Measurements from ENCODE around the gene GPRC5A.
A peak's percentile ranks its signal among the peaks of the same experiment; 100 is the strongest.
"Not testable (repeated sequence)": the region's sequence is repeated elsewhere in the genome, so short reads cannot be mapped to it uniquely, and the experiment has no call there.

GPRC5A gene, protein sequence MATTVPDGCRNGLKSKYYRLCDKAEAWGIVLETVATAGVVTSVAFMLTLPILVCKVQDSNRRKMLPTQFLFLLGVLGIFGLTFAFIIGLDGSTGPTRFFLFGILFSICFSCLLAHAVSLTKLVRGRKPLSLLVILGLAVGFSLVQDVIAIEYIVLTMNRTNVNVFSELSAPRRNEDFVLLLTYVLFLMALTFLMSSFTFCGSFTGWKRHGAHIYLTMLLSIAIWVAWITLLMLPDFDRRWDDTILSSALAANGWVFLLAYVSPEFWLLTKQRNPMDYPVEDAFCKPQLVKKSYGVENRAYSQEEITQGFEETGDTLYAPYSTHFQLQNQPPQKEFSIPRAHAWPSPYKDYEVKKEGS

DNA sequence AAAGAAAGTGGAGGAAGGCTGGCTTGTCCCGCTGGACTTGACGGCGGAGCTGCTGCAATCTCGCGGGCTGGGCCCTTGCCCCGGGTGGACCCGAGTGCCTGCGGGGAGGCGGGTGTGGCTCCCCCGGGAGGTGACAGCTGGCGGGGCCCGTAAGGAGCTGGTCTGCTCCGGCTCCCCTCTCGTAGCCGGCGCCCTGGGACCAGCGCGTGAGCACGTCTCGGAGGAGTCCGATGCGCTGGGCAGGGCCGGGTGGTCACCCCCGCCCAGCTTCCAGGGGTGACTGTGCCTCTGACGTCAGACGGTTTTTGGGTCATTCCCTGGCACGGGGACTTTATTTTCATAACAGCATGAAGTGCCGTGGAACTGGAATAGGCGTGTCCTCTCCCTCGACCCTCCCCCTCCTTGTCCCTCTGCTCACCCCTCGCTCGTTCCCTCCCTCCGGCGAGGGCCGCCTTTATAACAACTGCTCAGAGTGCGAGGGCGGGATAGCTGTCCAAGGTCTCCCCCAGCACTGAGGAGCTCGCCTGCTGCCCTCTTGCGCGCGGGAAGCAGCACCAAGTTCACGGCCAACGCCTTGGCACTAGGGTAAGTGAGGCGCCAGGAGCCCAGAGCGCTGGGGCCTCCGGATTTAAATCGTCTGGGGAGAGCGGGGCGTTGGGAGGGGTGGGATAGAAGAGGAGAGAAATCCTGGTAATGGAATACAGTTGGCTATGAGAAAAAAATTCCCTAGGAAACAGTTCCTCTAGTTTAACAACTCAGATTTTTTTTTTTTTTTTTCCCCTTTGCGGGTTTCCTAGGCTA, at the start of gene GPRC5A:
TSS of gene GPRC5A (plus strand) at position 483 of the 801 bp plus-strand sequence. CDS start 16,688 bp downstream, outside the sequence.
- TF ChIP-seq, protein P1, sequence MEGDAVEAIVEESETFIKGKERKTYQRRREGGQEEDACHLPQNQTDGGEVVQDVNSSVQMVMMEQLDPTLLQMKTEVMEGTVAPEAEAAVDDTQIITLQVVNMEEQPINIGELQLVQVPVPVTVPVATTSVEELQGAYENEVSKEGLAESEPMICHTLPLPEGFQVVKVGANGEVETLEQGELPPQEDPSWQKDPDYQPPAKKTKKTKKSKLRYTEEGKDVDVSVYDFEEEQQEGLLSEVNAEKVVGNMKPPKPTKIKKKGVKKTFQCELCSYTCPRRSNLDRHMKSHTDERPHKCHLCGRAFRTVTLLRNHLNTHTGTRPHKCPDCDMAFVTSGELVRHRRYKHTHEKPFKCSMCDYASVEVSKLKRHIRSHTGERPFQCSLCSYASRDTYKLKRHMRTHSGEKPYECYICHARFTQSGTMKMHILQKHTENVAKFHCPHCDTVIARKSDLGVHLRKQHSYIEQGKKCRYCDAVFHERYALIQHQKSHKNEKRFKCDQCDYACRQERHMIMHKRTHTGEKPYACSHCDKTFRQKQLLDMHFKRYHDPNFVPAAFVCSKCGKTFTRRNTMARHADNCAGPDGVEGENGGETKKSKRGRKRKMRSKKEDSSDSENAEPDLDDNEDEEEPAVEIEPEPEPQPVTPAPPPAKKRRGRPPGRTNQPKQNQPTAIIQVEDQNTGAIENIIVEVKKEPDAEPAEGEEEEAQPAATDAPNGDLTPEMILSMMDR (conservative IDR thresholded peaks at IDR 0.05): no peak
- H3K27ac ChIP-seq: peak within 1 kb of the TSS; percentile 58

DNA sequence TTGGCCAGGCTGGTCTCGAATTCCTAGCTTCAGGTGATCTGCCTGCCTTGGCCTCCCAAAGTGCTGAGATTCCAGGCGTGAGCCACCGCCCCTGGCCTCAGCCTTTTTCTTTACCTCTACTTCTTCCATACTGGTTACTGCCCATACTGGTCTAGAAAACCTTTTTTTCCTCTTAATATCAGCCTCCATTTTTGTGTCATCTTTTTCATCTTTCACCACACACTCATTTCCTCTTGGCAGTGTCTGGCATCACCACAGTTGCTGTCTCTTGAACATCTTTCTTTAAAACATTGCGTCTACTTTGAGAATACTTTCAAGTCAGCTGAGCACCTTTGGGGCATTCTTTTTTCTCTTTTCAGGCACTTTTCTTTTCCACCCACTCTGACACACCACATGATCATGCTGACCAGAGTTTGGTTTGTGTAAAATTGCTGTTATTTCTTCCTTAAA, 45.5 kb upstream of the GPRC5A start:
- no peak overlapping the region for H3K27ac ChIP-seq
- TF ChIP-seq, protein P1 (conservative IDR thresholded peaks at IDR 0.05): no peak

DNA sequence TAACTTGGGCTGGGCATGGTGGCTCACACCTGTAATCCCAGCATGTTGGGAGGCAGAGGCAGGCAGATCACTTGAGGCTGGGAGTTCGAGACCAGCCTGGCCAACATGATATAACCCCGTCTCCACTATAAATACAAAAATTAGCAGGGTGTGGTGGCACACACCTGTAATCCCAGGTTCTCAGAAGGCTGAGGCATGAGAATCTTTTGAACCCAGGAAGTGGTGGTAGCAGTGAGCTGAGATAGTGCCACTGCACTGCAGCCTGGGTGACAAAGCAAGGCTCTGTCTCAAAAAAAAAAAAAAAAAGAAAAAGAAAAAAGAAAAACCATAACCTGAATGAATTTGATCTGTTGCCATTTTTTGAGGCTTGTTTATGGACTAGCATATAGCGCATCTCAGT, 44.6 kb upstream of the GPRC5A start:
- H3K27ac ChIP-seq: not testable (repeated sequence)

DNA sequence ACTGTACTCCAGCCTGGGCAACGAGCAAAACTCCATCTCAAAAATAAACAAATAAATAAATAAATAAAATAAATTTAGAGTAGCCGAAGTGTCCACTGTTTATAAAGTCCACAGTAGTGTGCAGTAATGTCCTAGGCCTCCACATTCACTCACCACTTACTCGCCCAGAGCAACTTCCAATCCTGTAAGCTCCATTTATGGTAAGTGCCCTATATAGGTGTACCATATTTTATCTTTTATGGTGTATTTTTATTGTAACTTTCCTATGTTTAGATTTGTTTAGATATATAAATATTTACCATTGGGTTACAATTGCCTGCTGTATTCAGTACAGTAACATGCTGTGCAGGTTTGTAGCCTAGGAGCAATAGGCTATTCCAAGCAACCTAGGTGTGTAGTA, 37.9 kb upstream of the GPRC5A start:
- TF ChIP-seq, protein P1 (conservative IDR thresholded peaks at IDR 0.05): no peak
- no peak overlapping the region for H3K27ac ChIP-seq

DNA sequence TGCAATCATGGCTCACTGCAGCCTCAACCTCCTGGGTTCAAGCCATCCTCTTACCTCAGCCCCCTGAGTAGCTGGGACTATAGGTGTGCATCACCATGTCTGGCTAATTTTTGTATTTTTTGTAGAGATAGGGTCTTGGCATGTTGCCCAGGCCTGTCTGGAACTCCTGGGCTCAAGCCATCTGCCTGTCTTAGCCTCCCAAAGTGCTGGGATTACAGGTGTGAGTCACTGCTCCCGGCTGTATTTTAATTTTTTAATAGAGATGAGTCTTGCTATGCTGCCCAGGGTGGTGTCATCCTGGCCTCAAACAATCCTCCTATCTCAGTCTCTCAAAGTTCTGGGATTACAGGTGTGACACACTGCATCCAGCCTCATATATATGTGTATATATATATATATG, 31.7 kb upstream of the GPRC5A start:
- no peak overlapping the region for H3K27ac ChIP-seq
- TF ChIP-seq, protein P1 (conservative IDR thresholded peaks at IDR 0.05): no peak

DNA sequence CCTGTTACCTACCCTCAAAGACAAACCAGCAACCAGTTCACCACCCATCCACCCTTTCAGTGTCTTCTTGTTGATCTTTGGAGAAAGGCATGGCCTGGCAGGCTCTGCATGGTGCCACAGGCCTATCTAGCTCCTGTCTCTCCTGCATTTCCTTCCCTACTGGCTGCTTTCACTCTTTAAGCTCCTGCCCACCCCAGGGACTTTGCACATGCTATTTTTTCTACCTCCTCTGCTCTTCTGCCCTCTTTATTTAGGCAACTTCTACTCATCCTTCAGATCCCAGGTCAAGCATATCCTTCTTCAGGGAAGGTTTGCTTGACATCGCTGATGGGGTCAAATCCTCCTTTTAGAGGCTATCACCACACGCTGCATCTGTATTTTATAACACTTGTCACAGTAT, 27.1 kb upstream of the GPRC5A start:
- no peak overlapping the region for H3K27ac ChIP-seq
- TF ChIP-seq, protein P1 (conservative IDR thresholded peaks at IDR 0.05): no peak

DNA sequence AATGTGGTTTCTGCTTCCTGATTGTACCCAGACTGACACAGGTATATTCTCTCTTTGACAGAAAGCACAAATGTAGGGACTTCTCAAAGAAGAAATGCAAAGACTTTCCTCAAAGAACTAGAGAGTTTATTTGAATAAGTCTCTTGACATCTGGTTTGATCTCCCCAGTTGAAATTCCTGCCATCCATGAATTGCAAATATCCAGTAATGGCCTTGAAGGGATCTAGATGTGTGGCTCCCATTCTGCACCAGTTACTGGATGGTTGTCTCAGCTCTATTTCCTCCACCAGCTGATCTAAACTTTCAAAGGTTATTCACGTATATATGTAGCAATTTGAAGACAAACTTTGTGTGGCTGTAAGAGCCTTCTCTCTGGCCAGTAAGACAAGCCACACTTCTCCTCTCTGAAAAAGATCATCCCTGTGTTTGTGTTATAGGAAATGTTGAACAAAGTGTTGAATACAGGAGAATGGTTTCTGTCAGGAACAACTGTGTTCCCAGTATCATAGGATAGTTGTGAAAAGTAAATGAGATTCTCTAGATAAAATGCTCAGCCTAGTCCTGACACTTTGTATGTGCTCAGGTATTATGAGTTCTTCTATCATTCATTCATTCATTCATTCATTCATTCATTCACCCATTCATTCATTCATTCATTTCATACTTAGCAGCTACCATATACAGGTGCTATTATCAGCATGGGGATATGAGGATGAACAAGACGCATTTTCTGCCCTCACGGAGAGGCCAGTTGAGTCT, 22.7 kb upstream of the GPRC5A start:
- TF ChIP-seq, protein P1 (conservative IDR thresholded peaks at IDR 0.05): no peak
- no peak overlapping the region for H3K27ac ChIP-seq

All from VCaP (cell line).